Prostate gland (tissue), 2 donors: ENCODE measurements around the gene DGKG. TPM values are rescaled to one million over a fixed set of nuclear protein-coding genes. Genes with fewer than 3 reads are reported as not detected.

Source experiments
- DNase-seq: peaks from one replicate; pipeline ENCODE4 v3.0.0-alpha.2; 2019; ENCODE audit warnings: low spot score
- H3K27ac ChIP-seq, 2 donors: fragments of 200-600 bp; sonication (generic); 2 replicates each; pipeline ENCODE4 v1.5.1; 2017 to 2019
- H3K27me3 ChIP-seq: fragments of 200-600 bp; sonication (generic); replicated peaks from 2 replicates; pipeline ENCODE4 v1.5.1; 2019; ENCODE audit not compliant: insufficient read depth
- H3K36me3 ChIP-seq, 2 donors: fragments of 200-600 bp; sonication (generic); 1 replicate in 1 of 2; 2 replicates in 1 of 2; pipeline versions ENCODE4 v1.5.1 to v1.8.1; 2017 to 2019
- H3K4me1 ChIP-seq: fragments of 200-600 bp; sonication (generic); replicated peaks from 2 replicates; pipeline ENCODE4 v1.5.1; 2019
- H3K4me3 ChIP-seq, 2 donors: fragments of 200-600 bp; sonication (generic); 2 replicates each; pipeline ENCODE4 v1.5.1; 2017 to 2019
- H3K9me3 ChIP-seq: fragments of 200-600 bp; sonication (generic); 2 replicates; pipeline ENCODE4 v1.5.1; 2017
- POLR2A ChIP-seq: fragments of 450-650 bp; IDR thresholded peaks from one replicate; pipeline ENCODE4 v1.6.1; 2016; ENCODE audit warnings: antibody characterized with exemption, mild to moderate bottlenecking
- POLR2AphosphoS5 ChIP-seq: sonication (generic); formaldehyde crosslinking; IDR thresholded peaks from one replicate; pipeline ENCODE4 v1.6.1; 2017; ENCODE audit warnings: antibody characterized with exemption
- WGBS: methylation state at CpG from one replicate; pipeline ENCODE4 v1.1.5; 2018; 5-methylcytosine and 5-hydroxymethylcytosine counted together
- intact Hi-C: fragments of 100-400 bp; cut with DNase I; formaldehyde crosslinking; loops from one replicate; pipeline ENCODE4 v1.14.2; 2022
- total RNA-seq, 2 donors: library from RNA; depleted of rRNA; stranded (reverse); fragments of >200 nt; gene quantifications; one replicate each; pipeline ENCODE4 v1.1.0, GENCODE V29; 2016
- TF ChIP-seq, protein P1 (sequence below), 4 experiments: fragments of 200-600 bp in 2 of 4; fragments of 450-650 bp in 2 of 4; sonication (generic) in 2 of 4; IDR thresholded peaks; 1 replicate in 3 of 4; 2 replicates in 1 of 4; pipeline ENCODE4 v1.5.1; 2016 to 2019; ENCODE audit warnings: antibody characterized with exemption in 4 of 4, mild to moderate bottlenecking in 2 of 4, moderate library complexity in 2 of 4

The DGKG gene
- total RNA-seq, 2 donors from 2014 or later, result 1.2 to 2.2 TPM

GRCh38 chr3:186198442-186198841 lies 163.6 kb downstream of the DGKG start:
- Histone ChIP-seq H3K27me3 (no peaks in the 10 kb centered on the region), H3K4me3 (no peak overlapping the region), H3K27ac (no peak overlapping the region), H3K9me3 (no peaks in the 10 kb centered on the region), H3K36me3 (no peaks in the 10 kb centered on the region), H3K4me1 (no peaks in the 10 kb centered on the region)
- DNase-seq, result no peak
- intact Hi-C loops, result no loop called here
- TF ChIP-seq POLR2A, result no peak
- no peak for TF ChIP-seq POLR2AphosphoS5
- TF ChIP-seq, protein P1, sequence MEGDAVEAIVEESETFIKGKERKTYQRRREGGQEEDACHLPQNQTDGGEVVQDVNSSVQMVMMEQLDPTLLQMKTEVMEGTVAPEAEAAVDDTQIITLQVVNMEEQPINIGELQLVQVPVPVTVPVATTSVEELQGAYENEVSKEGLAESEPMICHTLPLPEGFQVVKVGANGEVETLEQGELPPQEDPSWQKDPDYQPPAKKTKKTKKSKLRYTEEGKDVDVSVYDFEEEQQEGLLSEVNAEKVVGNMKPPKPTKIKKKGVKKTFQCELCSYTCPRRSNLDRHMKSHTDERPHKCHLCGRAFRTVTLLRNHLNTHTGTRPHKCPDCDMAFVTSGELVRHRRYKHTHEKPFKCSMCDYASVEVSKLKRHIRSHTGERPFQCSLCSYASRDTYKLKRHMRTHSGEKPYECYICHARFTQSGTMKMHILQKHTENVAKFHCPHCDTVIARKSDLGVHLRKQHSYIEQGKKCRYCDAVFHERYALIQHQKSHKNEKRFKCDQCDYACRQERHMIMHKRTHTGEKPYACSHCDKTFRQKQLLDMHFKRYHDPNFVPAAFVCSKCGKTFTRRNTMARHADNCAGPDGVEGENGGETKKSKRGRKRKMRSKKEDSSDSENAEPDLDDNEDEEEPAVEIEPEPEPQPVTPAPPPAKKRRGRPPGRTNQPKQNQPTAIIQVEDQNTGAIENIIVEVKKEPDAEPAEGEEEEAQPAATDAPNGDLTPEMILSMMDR (IDR thresholded peaks at IDR 0.05), result no peak
- WGBS, result 87% methylated on average over 2 of the region's 2 CpGs

DNA sequence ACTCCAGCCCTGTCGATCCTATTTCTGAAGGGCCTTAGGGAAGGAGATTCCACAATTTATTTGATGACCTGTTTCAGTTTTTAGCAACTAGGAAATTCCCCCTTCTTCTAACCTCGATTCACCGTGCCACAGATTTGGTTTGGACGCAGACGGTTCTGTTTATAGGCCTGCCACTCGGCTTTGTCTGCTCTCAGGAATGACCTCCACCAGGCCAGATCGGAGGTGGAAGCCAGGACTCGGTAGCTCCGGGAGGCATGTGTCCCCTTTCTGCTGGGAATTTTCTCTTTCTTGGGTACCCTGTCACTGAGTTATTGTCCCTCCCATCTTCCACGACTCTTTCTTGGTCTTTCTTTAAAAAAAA lies 167.6 kb downstream of the DGKG start:
- Histone ChIP-seq H3K4me1 (no peaks in the 10 kb centered on the region), H3K9me3 (no peaks in the 10 kb centered on the region), H3K27me3 (no peaks in the 10 kb centered on the region), H3K36me3 (no peaks in the 10 kb centered on the region), H3K4me3 (no peak overlapping the region), H3K27ac (no peak overlapping the region)
- intact Hi-C loops, result no loop called here
- WGBS, result 75% methylated on average over 10 of the region's 10 CpGs
- DNase-seq, result no peak
- TF ChIP-seq POLR2AphosphoS5 (no peak), POLR2A (no peak)
- TF ChIP-seq, protein P1 (IDR thresholded peaks at IDR 0.05), result no peak

GRCh38 chr3:186193534-186194450 lies 168.2 kb downstream of the DGKG start:
- H3K4me3 ChIP-seq, result peak overlapping the region; percentile 8 to 22
- 16% methylated on average over 73 of the region's 75 CpGs for WGBS
- H3K27me3 ChIP-seq, result no peaks in the 10 kb centered on the region
- H3K27ac ChIP-seq, result no peak overlapping the region
- TF ChIP-seq, protein P1 (IDR thresholded peaks at IDR 0.05), result no peak
- no peak for TF ChIP-seq POLR2AphosphoS5
- no peak for TF ChIP-seq POLR2A
- no peaks in the 10 kb centered on the region for H3K9me3 ChIP-seq
- H3K4me1 ChIP-seq, result no peaks in the 10 kb centered on the region
- no peaks in the 10 kb centered on the region for H3K36me3 ChIP-seq
- intact Hi-C loops, result no loop called here
- DNase-seq, result no peak

DNA sequence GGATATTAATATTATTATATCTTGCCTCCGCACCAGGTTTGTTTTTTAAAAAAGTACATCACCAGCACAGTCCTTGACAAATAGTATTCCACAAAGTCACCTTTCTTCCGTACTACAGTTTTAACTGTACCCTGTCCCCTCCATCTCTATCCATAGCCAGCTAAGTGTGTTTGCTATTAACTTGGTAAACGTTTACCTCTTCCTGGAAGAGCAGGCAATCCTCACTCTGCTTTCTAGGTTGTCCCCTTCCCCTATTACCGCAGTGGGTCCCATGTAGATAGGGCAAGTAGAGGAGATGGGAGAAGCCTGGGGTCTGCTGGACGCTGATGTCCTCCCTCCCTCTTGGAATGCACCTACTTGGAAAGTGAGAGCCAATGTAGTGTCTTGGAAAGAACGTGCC lies 169.2 kb downstream of the DGKG start:
- Histone ChIP-seq H3K36me3 (no peaks in the 10 kb centered on the region), H3K4me1 (no peaks in the 10 kb centered on the region), H3K27ac (no peak overlapping the region), H3K4me3 (no peak overlapping the region), H3K9me3 (no peaks in the 10 kb centered on the region), H3K27me3 (no peaks in the 10 kb centered on the region)
- intact Hi-C loops, result no loop called here
- no peak for DNase-seq
- WGBS, result 65% methylated on average over 6 of the region's 6 CpGs
- no peak for TF ChIP-seq POLR2AphosphoS5

DNA sequence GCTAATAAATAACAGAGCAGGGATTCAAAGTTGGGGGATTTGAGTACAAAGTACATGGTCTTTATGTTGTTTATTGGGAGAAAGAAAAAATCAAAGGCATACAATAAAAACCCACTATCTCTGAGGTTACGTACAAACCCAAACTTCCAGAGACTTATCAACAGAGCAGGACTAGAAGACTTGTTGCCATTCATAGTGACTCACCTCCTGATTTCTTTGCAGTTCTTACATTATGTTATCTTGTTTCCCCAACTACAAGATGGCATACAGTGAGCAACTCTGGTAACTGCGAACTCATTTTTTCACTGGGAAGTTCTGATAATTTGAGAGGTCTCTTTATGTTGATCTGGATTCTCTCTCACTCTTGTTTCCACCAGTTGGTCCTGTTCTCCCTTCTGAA lies 172.5 kb downstream of the DGKG start:
- TF ChIP-seq POLR2A, result no peak
- TF ChIP-seq, protein P1 (IDR thresholded peaks at IDR 0.05), result no peak
- TF ChIP-seq POLR2AphosphoS5, result no peak
- Histone ChIP-seq H3K27me3 (no peaks in the 10 kb centered on the region), H3K4me3 (no peak overlapping the region), H3K4me1 (no peaks in the 10 kb centered on the region), H3K9me3 (no peaks in the 10 kb centered on the region), H3K36me3 (no peaks in the 10 kb centered on the region), H3K27ac (no peak overlapping the region)
- DNase-seq, result no peak
- intact Hi-C loops, result no loop called here
- WGBS, result 91% methylated on average over 2 of the region's 2 CpGs
